ENCODE data around the gene ROBO2.

ROBO2 gene

DNA sequence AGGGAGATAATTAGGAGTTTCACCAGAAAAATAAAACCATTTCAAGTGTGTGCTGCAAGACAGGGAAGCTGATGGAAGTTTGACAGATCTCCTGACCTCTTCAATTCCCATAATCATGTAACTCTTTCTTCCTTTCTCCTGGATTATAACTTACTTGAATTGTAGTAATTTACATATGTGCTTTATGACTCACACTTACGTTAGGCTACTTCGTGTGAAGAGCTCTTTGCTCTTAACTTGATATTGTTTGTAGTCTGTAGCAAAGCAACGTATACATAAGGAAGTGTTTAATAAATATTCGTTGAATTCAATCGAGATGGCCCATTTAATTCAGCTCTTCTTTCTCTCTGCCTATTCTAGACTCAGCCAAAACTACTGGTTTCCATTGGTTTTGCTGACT, 23.5 kb downstream of the ROBO2 start:
- DNase-seq (ENCODE audit: low read depth): no peak
- H3K4me3 ChIP-seq (ENCODE audit: low read depth, low read length): no peak overlapping the region
- no peak for TF ChIP-seq CTCF (IDR thresholded peaks at IDR 0.05; ENCODE audit: insufficient read depth, low read depth, low read length, missing control alignments)

DNA sequence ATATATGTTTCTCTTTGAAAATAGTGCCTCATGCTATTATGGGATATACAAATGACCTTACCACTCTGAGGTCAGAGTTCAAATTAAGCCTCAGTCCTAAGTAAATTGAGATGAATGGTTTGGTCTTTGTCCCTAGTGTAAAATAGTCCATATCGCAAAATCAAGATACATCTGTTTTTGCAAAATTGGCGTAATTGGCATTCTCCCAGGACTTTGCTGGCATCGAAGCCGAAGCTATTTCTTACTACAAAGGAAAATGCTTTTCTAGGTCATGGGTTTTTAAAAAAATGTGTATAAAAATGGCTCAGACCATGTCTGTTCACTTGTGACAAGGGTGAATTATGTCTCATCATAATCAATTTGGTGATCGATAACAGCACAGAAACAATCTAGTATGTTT, 25.9 kb downstream of the ROBO2 start:
- H3K4me3 ChIP-seq (ENCODE audit: low read depth, low read length): no peak overlapping the region
- no peak for DNase-seq (ENCODE audit: low read depth)
- no peak for TF ChIP-seq CTCF (IDR thresholded peaks at IDR 0.05; ENCODE audit: insufficient read depth, low read depth, low read length, missing control alignments)

GRCh38 chr3:77066829-77067228, 26.9 kb downstream of the ROBO2 start:
- no peak for DNase-seq (ENCODE audit: low read depth)
- no peak for TF ChIP-seq CTCF (IDR thresholded peaks at IDR 0.05; ENCODE audit: insufficient read depth, low read depth, low read length, missing control alignments)
- H3K4me3 ChIP-seq (ENCODE audit: low read depth, low read length): no peak overlapping the region

- DNase-seq (ENCODE audit: low read depth): no peak
- TF ChIP-seq CTCF (IDR thresholded peaks at IDR 0.05; ENCODE audit: insufficient read depth, low read depth, low read length, missing control alignments): no peak
Observed at GRCh38 chr3:77068808-77069207, 28.9 kb downstream of the ROBO2 start.

DNA sequence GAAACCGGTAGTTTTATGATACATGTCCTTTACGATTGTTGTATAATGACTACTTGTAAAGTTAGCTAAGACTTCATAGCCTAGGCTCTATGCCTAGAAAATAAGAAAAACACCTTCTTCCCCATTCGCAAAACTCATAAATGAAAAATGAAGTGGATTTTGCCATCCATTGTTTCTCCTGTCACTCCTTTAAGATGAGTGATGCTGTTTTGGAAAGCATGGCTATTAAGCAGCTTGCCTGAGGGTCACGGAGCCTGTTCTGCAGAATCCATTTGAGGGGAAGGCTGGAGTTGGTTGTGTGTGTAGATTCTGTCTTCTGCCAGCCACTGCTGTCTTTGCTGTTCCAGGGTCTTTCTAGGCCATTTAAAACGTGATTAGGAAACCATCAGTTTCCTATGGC, 31.5 kb downstream of the ROBO2 start:
- no peak overlapping the region for H3K4me3 ChIP-seq (ENCODE audit: low read depth, low read length)
- TF ChIP-seq CTCF (IDR thresholded peaks at IDR 0.05; ENCODE audit: insufficient read depth, low read depth, low read length, missing control alignments): no peak
- no peak for DNase-seq (ENCODE audit: low read depth)

More at GRCh38 chr3:77068808-77069207, 28.9 kb downstream of the ROBO2 start:
- H3K4me3 ChIP-seq (ENCODE audit: low read depth, low read length): no peak overlapping the region

GRCh38 chr3:77071809-77072208, 31.9 kb downstream of the ROBO2 start:
- H3K4me3 ChIP-seq (ENCODE audit: low read depth, low read length): no peak overlapping the region
- TF ChIP-seq CTCF (IDR thresholded peaks at IDR 0.05; ENCODE audit: insufficient read depth, low read depth, low read length, missing control alignments): no peak
- DNase-seq (ENCODE audit: low read depth): no peak

DNA sequence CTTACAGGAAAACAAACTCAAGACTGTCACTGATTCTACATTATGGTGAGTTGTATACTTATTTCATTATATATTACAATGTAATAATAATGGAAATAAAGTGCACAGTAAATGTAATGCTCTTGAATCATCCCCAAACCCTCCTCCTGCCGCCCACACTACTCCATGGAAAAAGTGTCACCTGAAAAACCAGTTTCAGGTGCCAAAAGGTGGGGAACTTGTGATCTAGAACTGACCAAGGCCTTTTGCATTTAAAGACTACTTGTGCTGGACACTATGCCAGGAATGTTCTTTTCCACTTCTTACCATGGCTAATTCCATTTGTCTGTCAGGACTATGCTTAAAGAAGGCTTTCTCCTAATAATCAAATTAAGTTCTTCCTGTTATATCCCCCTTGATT, 32.3 kb downstream of the ROBO2 start:
- no peak overlapping the region for H3K4me3 ChIP-seq (ENCODE audit: low read depth, low read length)
- TF ChIP-seq CTCF (IDR thresholded peaks at IDR 0.05; ENCODE audit: insufficient read depth, low read depth, low read length, missing control alignments): no peak
- no peak for DNase-seq (ENCODE audit: low read depth)

Data from GM12865 (cell line).